HL-60 (cell line): ENCODE data around the gene FAM117A.

ENCODE experiments used
- GABPA ChIP-seq: IDR thresholded peaks from 2 replicates; pipeline ENCODE4 v1.6.1; 2012; ENCODE audit warnings: low read depth
- POLR2AphosphoS5 ChIP-seq: IDR thresholded peaks from 2 replicates; pipeline ENCODE4 v1.6.1; 2012; ENCODE audit warnings: low read depth
- TF ChIP-seq, protein P1 (sequence below): IDR thresholded peaks from one replicate; pipeline ENCODE4 v1.5.1; 2011; ENCODE audit warnings: low read length, control low read depth, inconsistent platforms; ENCODE audit not compliant: insufficient read depth

DNA sequence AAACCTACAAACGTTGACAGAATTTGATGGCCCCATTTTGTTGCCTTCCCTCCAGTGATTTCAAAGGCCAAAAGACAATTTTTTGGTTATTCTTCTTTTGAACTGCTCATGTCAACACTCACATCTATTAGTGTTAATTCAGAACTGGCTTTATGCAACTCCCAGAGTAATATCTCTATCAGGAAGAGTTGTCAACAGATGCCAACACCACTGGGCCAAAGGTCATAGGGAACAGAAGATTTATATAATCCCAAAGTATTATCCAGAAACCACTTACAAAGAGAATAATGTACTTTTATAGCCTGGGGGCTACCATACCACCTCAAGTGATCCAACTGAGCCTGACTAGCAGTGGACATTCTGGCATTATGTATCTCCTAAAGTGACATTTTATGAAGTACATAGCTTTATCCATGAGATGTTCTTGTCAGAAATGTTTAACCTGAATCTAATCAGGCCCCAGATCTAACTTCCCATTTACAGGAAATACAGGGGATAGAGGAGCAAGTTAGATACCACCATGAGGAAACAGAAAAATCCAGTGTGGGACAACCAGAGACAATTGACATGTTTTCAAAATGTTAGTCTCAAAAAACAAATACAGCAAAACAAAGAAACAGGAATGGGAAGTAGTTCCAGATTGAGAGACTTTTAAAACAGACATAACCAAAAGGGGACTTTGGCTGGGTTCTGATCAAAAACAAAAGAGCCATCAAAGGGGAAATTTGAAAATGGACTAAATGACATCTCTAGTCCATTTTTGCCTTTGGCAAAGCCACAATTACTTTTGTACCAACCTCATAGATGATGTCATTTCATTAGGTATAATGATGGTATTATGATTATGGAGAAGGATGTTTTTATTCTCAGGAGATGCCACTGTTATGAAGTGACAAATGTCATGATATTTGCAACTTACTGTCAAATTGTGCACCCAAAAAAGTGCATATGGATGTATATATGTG lies 18.5 kb downstream of the FAM117A start:
- TF ChIP-seq, protein P1, sequence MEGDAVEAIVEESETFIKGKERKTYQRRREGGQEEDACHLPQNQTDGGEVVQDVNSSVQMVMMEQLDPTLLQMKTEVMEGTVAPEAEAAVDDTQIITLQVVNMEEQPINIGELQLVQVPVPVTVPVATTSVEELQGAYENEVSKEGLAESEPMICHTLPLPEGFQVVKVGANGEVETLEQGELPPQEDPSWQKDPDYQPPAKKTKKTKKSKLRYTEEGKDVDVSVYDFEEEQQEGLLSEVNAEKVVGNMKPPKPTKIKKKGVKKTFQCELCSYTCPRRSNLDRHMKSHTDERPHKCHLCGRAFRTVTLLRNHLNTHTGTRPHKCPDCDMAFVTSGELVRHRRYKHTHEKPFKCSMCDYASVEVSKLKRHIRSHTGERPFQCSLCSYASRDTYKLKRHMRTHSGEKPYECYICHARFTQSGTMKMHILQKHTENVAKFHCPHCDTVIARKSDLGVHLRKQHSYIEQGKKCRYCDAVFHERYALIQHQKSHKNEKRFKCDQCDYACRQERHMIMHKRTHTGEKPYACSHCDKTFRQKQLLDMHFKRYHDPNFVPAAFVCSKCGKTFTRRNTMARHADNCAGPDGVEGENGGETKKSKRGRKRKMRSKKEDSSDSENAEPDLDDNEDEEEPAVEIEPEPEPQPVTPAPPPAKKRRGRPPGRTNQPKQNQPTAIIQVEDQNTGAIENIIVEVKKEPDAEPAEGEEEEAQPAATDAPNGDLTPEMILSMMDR = no peak
- no peak for TF ChIP-seq POLR2AphosphoS5
- TF ChIP-seq GABPA = no peak
